Fibroblast of skin of abdomen (primary cell): Measurements from ENCODE around the gene IGIP.

Source experiments
- DNase-seq: peaks from one replicate; pipeline ENCODE4 v3.0.0-alpha.2; 2013

Gene IGIP

GRCh38 chr5:140166911-140167310 is 41.2 kb downstream of the IGIP start:
- no peak for DNase-seq

- DNase-seq: no peak
These were observed 42.6 kb downstream of the IGIP start for GRCh38 chr5:140168371-140168770.

GRCh38 chr5:140169410-140169809 is 43.7 kb downstream of the IGIP start:
- no peak for DNase-seq

- DNase-seq: no peak
These were observed 46.7 kb downstream of the IGIP start for GRCh38 chr5:140172483-140172882.

GRCh38 chr5:140174014-140174413 is 48.3 kb downstream of the IGIP start:
- DNase-seq: no peak

- peak; percentile 90 for DNase-seq
These were observed 49.0 kb downstream of the IGIP start, which contains the start of gene CYSTM1 for GRCh38 chr5:140174465-140175366. Gene CYSTM1, plus strand, starts transcription at chr5:140175188. Its CDS starts 19,278 bp downstream, at chr5:140194466.

GRCh38 chr5:140175367-140176030 is 49.8 kb downstream of the IGIP start:
- DNase-seq: peak; percentile 61

GRCh38 chr5:140176031-140176387 is 50.3 kb downstream of the IGIP start:
- DNase-seq: no peak

- no peak for DNase-seq
These were observed 52.3 kb downstream of the IGIP start for GRCh38 chr5:140178086-140178410.

- no peak for DNase-seq
These were observed 52.9 kb downstream of the IGIP start for GRCh38 chr5:140178482-140179116.
